Panc1 (cell line): ENCODE measurements around the gene KCNJ14. TPM values are rescaled to one million over a fixed set of nuclear protein-coding genes. Genes with fewer than 3 reads are reported as not detected.

ENCODE experiments used
- ATAC-seq: fragments of 200-7000 bp; cut with Tn5 transposase; 2 replicates; pipeline ENCODE4 v1.9.1; 2020; ENCODE audit warnings: mild to moderate bottlenecking, moderate library complexity
- BruUV-seq: library from RNA; stranded (reverse); fragments of 400-500 nt; replicated peaks from 2 replicates; lab custom pipeline; 2021; lab: Mats Ljungman, UMichigan
- CTCF ChIA-PET: fragments of 300-600 bp; sonication (Branson Sonifier 250); formaldehyde crosslinking; loops from one replicate; lab custom pipeline; 2022; ENCODE audit warnings: antibody characterized with exemption; lab: Charles Lee
- POLR2A ChIA-PET: fragments of 300-600 bp; sonication (Branson Sonifier 250); formaldehyde crosslinking; loops from one replicate; lab custom pipeline; 2022; ENCODE audit warnings: antibody characterized with exemption; lab: Charles Lee
- DNase-seq: peaks from one replicate; pipeline ENCODE4 v3.0.0-alpha.2; 2010; ENCODE audit warnings: low read depth, low spot score
- H3K27ac ChIP-seq: 2 replicates; pipeline ENCODE4 v1.5.1; 2011; ENCODE audit warnings: mild to moderate bottlenecking, low read length, inconsistent platforms
- H3K27me3 ChIP-seq: fragments of 200-500 bp; sonication (Bioruptor generic); 2 replicates; pipeline ENCODE4 v1.6.0; 2014; ENCODE audit warnings: low read length, inconsistent platforms; ENCODE audit not compliant: control insufficient read depth, insufficient read depth
- H3K36me3 ChIP-seq: fragments of 200-500 bp; sonication (Bioruptor generic); 2 replicates; pipeline ENCODE4 v1.5.1; 2014; ENCODE audit warnings: inconsistent platforms, mild to moderate bottlenecking, low read length, moderate library complexity; ENCODE audit not compliant: control insufficient read depth, insufficient read depth
- H3K4me1 ChIP-seq: 2 replicates; pipeline ENCODE4 v1.5.1; 2011; ENCODE audit warnings: inconsistent platforms, mild to moderate bottlenecking, low read length, moderate library complexity; ENCODE audit not compliant: control insufficient read depth, insufficient read depth
- H3K4me3 ChIP-seq, 2 experiments: 2 replicates each; pipeline ENCODE4 v1.5.1; 2011 to 2012; ENCODE audit warnings: low read depth in 2 of 2, low read length in 2 of 2, mild to moderate bottlenecking in 2 of 2, inconsistent platforms in 1 of 2, moderate library complexity in 1 of 2
- H3K9me3 ChIP-seq: fragments of 200-500 bp; sonication (Bioruptor generic); 2 replicates; pipeline ENCODE4 v1.5.1; 2014; ENCODE audit warnings: low read depth, mild to moderate bottlenecking, inconsistent platforms, low read length, moderate library complexity; ENCODE audit not compliant: control insufficient read depth, insufficient read depth
- POLR2AphosphoS5 ChIP-seq: IDR thresholded peaks from 2 replicates; pipeline ENCODE4 v1.6.1; 2012; ENCODE audit warnings: mild to moderate bottlenecking, low read depth, low read length, moderate library complexity
- SIN3A ChIP-seq: IDR thresholded peaks from 2 replicates; pipeline ENCODE4 v1.6.1; 2012; ENCODE audit warnings: low read depth, mild to moderate bottlenecking, low read length, moderate library complexity, borderline replicate concordance; ENCODE audit not compliant: insufficient read depth
- TCF7L2 ChIP-seq: IDR thresholded peaks from 2 replicates; pipeline ENCODE4 v1.6.1; 2011; ENCODE audit warnings: mild to moderate bottlenecking, low read depth, low read length, inconsistent platforms
- in situ Hi-C: cut with HindIII; loops from 2 replicates; pipeline ENCODE4 v1.10.0; 2016; ENCODE audit warnings: low sequenced_read_pairs, low pct_unique_long_range_greater_than_20kb
- intact Hi-C: fragments of 100-400 bp; cut with micrococcal nuclease; formaldehyde crosslinking; loops from one replicate; pipeline ENCODE4 v1.10.0; 2022; ENCODE audit not compliant: unreplicated experiment
- total RNA-seq: library from RNA; stranded (reverse); gene quantifications from one replicate; pipeline ENCODE4 v1.2.1, GENCODE V29; 2021; ENCODE audit not compliant: unreplicated experiment
- TF ChIP-seq, protein P1 (sequence below), 2 experiments: IDR thresholded peaks; 2 replicates each; pipeline ENCODE4 v1.6.1; 2011 to 2012; ENCODE audit warnings: low read depth in 2 of 2, control low read depth in 1 of 2, low read length in 1 of 2, mild to moderate bottlenecking in 1 of 2, moderate library complexity in 1 of 2; ENCODE audit not compliant: insufficient read depth in 1 of 2
- TF ChIP-seq, protein P2 (sequence below): fragments of 450-650 bp; IDR thresholded peaks from 2 replicates; pipeline ENCODE4 v1.5.1; 2017; ENCODE audit warnings: mild to moderate bottlenecking

The KCNJ14 gene
- total RNA-seq, 1 experiment from 2014 or later: 2.9 TPM

DNA sequence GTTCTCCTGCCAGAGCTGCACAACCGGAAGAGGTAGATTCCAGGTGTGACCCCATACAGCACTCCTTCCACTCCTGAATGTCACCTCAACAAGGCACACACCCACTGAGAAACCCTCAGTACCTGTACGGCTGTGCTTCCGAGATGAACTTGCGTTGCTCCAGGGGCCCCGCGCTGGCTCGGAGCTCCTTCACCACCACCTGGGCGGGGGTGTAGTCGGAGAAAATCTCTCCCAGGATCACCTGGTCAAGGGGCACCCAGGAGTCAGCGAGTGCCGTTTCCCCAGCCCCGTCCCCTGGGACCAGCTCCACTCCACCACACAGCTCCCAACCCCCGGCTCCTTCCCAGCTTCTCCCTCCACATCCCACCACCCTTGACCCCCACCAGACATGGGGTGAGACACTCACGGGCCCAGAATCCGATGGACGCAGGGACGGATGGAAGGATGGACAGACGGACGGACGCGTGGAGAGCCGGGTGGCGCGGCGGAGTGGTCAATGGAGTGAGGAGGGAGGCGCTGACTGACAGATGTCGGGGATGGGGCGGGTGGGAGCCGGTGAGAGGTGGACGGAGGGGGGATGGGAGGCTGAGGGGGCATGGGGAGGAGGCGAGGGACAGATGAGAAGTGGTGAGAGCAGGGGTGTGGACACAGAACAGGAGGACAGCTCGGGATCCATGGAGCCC is 53.5 kb downstream of the KCNJ14 start:
- DNase-seq (no peak), ATAC-seq (no peak)
- no TSS peak for BruUV-seq
- no peaks in the 10 kb centered on the region for H3K27me3 ChIP-seq
- H3K9me3 ChIP-seq: no peaks in the 10 kb centered on the region
- H3K4me3 ChIP-seq: no peak overlapping the region
- H3K27ac ChIP-seq: 0 out of 2 replicates have a peak overlapping the region, but pooled peaks have one; percentile 12
- H3K4me1 ChIP-seq: no peaks in the 10 kb centered on the region
- intact Hi-C loops (no loop called here), in situ Hi-C loops (no loop called here)
- ChIA-PET POLR2A (no interaction called here), CTCF (no interaction called here)
- no peaks in the 10 kb centered on the region for H3K36me3 ChIP-seq
- no peak for TF ChIP-seq SIN3A
- TF ChIP-seq, protein P1, sequence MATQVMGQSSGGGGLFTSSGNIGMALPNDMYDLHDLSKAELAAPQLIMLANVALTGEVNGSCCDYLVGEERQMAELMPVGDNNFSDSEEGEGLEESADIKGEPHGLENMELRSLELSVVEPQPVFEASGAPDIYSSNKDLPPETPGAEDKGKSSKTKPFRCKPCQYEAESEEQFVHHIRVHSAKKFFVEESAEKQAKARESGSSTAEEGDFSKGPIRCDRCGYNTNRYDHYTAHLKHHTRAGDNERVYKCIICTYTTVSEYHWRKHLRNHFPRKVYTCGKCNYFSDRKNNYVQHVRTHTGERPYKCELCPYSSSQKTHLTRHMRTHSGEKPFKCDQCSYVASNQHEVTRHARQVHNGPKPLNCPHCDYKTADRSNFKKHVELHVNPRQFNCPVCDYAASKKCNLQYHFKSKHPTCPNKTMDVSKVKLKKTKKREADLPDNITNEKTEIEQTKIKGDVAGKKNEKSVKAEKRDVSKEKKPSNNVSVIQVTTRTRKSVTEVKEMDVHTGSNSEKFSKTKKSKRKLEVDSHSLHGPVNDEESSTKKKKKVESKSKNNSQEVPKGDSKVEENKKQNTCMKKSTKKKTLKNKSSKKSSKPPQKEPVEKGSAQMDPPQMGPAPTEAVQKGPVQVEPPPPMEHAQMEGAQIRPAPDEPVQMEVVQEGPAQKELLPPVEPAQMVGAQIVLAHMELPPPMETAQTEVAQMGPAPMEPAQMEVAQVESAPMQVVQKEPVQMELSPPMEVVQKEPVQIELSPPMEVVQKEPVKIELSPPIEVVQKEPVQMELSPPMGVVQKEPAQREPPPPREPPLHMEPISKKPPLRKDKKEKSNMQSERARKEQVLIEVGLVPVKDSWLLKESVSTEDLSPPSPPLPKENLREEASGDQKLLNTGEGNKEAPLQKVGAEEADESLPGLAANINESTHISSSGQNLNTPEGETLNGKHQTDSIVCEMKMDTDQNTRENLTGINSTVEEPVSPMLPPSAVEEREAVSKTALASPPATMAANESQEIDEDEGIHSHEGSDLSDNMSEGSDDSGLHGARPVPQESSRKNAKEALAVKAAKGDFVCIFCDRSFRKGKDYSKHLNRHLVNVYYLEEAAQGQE (IDR thresholded peaks at IDR 0.05; ENCODE audit: insufficient read depth in 1 of 2, low read depth in 2 of 2, low read length in 1 of 2): no peak
- TF ChIP-seq, protein P2, sequence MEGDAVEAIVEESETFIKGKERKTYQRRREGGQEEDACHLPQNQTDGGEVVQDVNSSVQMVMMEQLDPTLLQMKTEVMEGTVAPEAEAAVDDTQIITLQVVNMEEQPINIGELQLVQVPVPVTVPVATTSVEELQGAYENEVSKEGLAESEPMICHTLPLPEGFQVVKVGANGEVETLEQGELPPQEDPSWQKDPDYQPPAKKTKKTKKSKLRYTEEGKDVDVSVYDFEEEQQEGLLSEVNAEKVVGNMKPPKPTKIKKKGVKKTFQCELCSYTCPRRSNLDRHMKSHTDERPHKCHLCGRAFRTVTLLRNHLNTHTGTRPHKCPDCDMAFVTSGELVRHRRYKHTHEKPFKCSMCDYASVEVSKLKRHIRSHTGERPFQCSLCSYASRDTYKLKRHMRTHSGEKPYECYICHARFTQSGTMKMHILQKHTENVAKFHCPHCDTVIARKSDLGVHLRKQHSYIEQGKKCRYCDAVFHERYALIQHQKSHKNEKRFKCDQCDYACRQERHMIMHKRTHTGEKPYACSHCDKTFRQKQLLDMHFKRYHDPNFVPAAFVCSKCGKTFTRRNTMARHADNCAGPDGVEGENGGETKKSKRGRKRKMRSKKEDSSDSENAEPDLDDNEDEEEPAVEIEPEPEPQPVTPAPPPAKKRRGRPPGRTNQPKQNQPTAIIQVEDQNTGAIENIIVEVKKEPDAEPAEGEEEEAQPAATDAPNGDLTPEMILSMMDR: no peak
- no peak for TF ChIP-seq POLR2AphosphoS5
- no peak for TF ChIP-seq TCF7L2

DNA sequence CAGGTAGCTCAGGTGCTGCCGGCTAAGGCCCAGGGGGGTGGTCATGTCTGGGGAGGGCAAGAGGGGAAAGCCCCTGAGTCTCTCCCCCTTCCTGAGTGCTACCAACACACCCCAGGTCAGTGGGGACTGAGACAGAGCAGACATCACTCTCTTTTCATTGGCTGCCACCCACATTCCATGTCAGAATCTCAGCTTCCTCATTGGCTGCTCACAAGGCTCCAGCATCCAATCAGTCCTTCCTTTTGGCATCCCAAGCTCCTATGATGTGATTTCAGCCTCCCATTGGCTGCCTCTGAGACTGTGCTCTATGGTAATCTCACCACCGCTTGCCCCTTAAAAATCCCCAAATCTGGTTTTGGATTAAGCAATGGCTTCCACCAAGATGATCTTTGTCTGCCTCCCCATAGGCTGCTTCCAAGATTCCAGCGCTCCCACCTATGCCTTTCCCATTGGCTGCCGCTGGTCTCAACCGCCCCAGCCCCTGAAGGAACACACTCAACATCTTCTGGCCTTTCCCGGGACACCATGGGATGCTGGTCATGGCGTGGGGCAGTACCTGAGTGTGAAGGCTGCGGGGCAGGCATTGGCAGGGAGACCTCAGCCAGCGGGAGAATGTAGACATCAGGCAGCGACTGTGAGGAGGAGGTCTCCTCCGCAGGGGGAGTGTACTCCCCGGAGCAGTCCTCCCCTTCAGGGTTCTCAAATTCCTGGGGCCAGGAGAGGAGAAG is 54.3 kb downstream of the KCNJ14 start:
- DNase-seq (no peak), ATAC-seq (no peak)
- intact Hi-C loops: no loop called here
- Histone ChIP-seq H3K4me1 (no peaks in the 10 kb centered on the region), H3K27ac (no peak overlapping the region), H3K36me3 (no peaks in the 10 kb centered on the region), H3K27me3 (no peaks in the 10 kb centered on the region), H3K9me3 (no peaks in the 10 kb centered on the region), H3K4me3 (no peak overlapping the region; a peak in 1 of 4 replicates)
- CTCF ChIA-PET: interaction anchor here (0.7 kb wide), 1 partner anchor 74 kb away, joined by 3 read pairs; no protein-coding TSS in a partner anchor
- POLR2A ChIA-PET: no interaction called here
- in situ Hi-C loops: no loop called here
- TF ChIP-seq, protein P2: no peak
- TF ChIP-seq, protein P1 (IDR thresholded peaks at IDR 0.05; ENCODE audit: insufficient read depth in 1 of 2, low read depth in 2 of 2, low read length in 1 of 2): no peak
- TF ChIP-seq TCF7L2 (no peak), SIN3A (no peak), POLR2AphosphoS5 (no peak)
- BruUV-seq: no TSS peak
